ENCODE measurements around the gene RHOF. TPM values are rescaled to one million over a fixed set of nuclear protein-coding genes. Genes with fewer than 3 reads are reported as not detected.

The RHOF gene
- total RNA-seq, 2 donors from 2014 or later = 9.5 to 23.5 TPM

DNA sequence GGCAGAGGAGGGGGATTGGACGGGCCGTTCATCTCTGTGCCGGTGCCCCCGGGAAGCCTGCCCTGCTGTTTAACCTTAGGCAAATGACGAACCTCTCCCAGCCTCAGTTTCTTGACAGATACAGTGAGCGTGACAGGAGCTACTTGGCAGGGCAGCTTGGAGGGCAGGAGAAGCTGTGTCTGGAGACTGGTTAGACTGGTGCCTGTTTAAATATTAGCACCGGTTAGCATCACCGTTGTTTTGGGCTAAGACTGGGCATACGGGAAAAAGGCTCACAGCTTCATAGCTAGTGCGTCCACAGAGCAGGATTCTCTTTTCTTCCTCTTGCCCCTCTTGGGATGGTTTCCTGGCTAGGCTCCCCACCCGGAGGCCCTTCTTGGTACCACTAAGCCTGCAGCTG lies 38.7 kb downstream of the RHOF start:
- Histone ChIP-seq H3K27ac (peak overlapping the region; percentile 76 to 77), H3K4me1 (replicated peaks) (peaks cover 6% of the 10 kb centered on the region), H3K36me3 (no peaks in the 10 kb centered on the region), H3K4me3 (no peak overlapping the region), H3K27me3 (replicated peaks; ENCODE audit: insufficient read depth) (no peaks in the 10 kb centered on the region), H3K9me3 (no peaks in the 10 kb centered on the region)
- DNase-seq (ENCODE audit: low spot score) = peak; percentile 62
- intact Hi-C loops (cut with DNase I) = no loop called here
- 79% methylated on average over 11 of the region's 11 CpGs for WGBS
- TF ChIP-seq POLR2AphosphoS5 (IDR thresholded peaks at IDR 0.05) (peak; percentile 70), POLR2A (IDR thresholded peaks at IDR 0.05) (no peak)

DNA sequence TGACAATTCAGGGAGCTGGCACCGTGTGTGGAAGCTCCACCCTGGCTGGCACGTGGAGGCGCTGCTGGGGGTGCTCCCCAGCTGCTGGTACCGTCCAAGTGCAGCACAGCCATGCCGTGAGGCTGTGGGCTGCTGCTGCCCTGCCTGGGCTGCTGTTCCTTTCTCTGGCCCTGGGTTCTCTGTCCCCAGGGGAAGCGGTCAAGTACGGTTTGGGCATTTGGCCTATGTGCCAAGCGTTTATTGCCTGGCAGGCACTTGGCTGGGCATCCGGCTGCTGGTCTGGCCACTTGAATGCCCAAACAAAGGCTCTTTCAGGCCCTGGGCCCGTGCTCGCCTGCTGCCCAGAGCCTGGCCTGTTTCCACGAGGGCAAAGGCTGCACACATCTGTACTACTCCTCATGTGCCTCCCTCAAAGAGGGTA lies 39.6 kb downstream of the RHOF start:
- TF ChIP-seq POLR2A (IDR thresholded peaks at IDR 0.05) = no peak
- TF ChIP-seq POLR2AphosphoS5 (IDR thresholded peaks at IDR 0.05) = peak; percentile 52
- DNase-seq (ENCODE audit: low spot score) = peak; percentile 69
- intact Hi-C loops (cut with DNase I) = no loop called here
- H3K27ac ChIP-seq = peak overlapping the region; percentile 76 to 77
- no peak overlapping the region for H3K4me3 ChIP-seq
- H3K27me3 ChIP-seq (replicated peaks; ENCODE audit: insufficient read depth) = no peaks in the 10 kb centered on the region
- 38% methylated on average over 11 of the region's 12 CpGs for WGBS
- no peaks in the 10 kb centered on the region for H3K36me3 ChIP-seq
- peaks cover 6% of the 10 kb centered on the region for H3K4me1 ChIP-seq (replicated peaks)
- H3K9me3 ChIP-seq = no peaks in the 10 kb centered on the region

DNA sequence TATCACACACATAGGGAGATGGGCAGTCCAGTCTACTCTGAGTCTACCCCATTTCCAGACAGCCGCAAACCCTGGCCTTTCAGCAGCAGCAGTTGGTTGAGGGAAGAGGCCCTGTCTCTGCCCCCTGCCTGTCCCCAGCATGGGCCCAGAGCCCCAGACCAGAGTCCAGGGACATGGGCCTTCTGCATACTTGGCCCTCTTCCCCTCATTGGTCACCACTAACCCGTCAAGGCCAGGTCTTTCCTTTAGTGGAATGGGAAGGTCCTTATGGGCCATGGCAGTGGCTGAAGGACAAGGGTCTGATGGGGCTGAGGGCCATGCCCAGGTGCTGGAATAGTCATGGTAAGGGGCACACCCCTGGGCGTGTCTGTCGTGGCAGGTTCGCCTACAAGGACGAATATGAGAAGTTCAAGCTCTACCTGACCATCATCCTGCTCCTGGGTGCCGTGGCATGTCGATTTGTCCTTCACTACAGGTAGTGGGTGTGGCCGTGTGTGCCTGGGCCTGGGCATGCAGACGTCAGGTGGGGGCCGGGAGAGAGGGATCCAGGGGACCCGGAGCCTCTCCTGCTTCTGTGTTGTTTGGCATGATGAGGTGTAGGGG lies 41.6 kb downstream of the RHOF start:
- no peak overlapping the region for H3K27ac ChIP-seq
- H3K36me3 ChIP-seq = no peaks in the 10 kb centered on the region
- WGBS = 90% methylated on average over 12 of the region's 12 CpGs
- no peaks in the 10 kb centered on the region for H3K27me3 ChIP-seq (replicated peaks; ENCODE audit: insufficient read depth)
- H3K9me3 ChIP-seq = no peaks in the 10 kb centered on the region
- intact Hi-C loops (cut with DNase I) = no loop called here
- TF ChIP-seq, protein P1, sequence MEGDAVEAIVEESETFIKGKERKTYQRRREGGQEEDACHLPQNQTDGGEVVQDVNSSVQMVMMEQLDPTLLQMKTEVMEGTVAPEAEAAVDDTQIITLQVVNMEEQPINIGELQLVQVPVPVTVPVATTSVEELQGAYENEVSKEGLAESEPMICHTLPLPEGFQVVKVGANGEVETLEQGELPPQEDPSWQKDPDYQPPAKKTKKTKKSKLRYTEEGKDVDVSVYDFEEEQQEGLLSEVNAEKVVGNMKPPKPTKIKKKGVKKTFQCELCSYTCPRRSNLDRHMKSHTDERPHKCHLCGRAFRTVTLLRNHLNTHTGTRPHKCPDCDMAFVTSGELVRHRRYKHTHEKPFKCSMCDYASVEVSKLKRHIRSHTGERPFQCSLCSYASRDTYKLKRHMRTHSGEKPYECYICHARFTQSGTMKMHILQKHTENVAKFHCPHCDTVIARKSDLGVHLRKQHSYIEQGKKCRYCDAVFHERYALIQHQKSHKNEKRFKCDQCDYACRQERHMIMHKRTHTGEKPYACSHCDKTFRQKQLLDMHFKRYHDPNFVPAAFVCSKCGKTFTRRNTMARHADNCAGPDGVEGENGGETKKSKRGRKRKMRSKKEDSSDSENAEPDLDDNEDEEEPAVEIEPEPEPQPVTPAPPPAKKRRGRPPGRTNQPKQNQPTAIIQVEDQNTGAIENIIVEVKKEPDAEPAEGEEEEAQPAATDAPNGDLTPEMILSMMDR (IDR thresholded peaks at IDR 0.05) = no peak
- TF ChIP-seq POLR2AphosphoS5 (IDR thresholded peaks at IDR 0.05) (no peak), POLR2A (IDR thresholded peaks at IDR 0.05) (no peak)
- peaks cover 6% of the 10 kb centered on the region for H3K4me1 ChIP-seq (replicated peaks)
- DNase-seq (ENCODE audit: low spot score) = no peak
- H3K4me3 ChIP-seq = no peak overlapping the region

DNA sequence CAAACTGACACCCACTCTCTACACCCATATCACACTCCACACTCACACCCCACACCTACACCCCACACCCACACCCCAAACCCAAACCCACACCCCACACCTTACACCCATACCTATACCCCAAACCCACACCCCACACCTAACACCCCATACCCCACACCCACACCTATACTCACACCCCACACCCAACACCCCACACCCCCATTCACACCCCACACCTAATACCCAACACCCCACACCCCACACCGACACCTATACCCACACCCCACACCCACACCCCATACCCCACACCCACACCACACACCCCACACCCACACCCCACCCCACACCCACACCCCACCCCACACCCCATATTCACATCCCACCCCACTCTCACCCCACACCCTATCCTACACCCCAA lies 42.5 kb downstream of the RHOF start:
- no peak overlapping the region for H3K27ac ChIP-seq
- no peaks in the 10 kb centered on the region for H3K36me3 ChIP-seq
- TF ChIP-seq, protein P1 (IDR thresholded peaks at IDR 0.05) = no peak
- TF ChIP-seq POLR2A (IDR thresholded peaks at IDR 0.05) (no peak), POLR2AphosphoS5 (IDR thresholded peaks at IDR 0.05) (no peak)
- H3K4me1 ChIP-seq (replicated peaks) = peaks cover 6% of the 10 kb centered on the region
- intact Hi-C loops (cut with DNase I) = no loop called here
- no peaks in the 10 kb centered on the region for H3K27me3 ChIP-seq (replicated peaks; ENCODE audit: insufficient read depth)
- H3K4me3 ChIP-seq = no peak overlapping the region
- WGBS = 96% methylated on average over 1 of the region's 1 CpG
- H3K9me3 ChIP-seq = no peaks in the 10 kb centered on the region
- no peak for DNase-seq (ENCODE audit: low spot score)

DNA sequence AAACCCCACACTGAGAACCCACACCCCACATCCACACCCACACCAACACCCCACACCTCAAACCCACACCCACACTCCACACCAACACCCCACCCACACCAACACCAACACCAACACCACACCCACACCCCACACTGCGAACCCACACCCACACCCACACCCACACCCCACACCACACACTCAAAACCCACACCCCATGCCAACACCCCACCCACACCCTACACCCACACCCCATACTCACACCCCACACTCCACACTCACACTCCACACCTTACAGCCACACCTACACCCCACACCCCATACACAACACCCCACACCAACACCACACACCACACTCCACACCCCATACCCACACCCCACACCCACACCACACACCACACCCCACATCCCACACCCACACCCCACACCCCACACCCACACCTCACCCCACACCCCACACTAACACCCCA lies 43.0 kb downstream of the RHOF start:
- TF ChIP-seq POLR2AphosphoS5 (IDR thresholded peaks at IDR 0.05) (no peak), POLR2A (IDR thresholded peaks at IDR 0.05) (no peak)
- TF ChIP-seq, protein P1 (IDR thresholded peaks at IDR 0.05) = no peak
- Histone ChIP-seq H3K4me1 (replicated peaks) (peaks cover 6% of the 10 kb centered on the region), H3K36me3 (no peaks in the 10 kb centered on the region), H3K9me3 (no peaks in the 10 kb centered on the region), H3K4me3 (no peak overlapping the region), H3K27ac (no peak overlapping the region), H3K27me3 (replicated peaks; ENCODE audit: insufficient read depth) (no peaks in the 10 kb centered on the region)
- WGBS = 0% methylated on average over 1 of the region's 1 CpG
- intact Hi-C loops (cut with DNase I) = no loop called here
- no peak for DNase-seq (ENCODE audit: low spot score)

DNA sequence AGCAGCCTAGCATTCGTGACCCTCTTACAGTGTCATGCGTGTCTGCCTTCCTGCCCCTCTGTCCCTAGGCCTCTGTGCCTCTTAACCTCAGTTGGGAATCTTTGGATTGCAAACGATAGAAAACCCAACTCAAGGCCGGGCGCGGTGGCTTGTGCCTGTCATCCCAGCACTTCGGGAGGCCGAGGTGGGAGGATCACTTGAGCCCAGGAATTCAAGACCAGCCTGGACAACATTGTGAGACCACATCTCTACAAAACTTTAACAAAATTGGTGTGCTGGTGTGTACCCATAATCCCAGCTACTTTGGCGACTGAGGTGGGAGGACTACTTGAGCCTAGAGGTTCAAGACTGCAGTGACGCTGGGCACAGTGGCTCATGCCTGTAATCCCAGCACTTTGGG lies 44.2 kb downstream of the RHOF start:
- Histone ChIP-seq H3K27ac (no peak overlapping the region), H3K4me1 (replicated peaks) (peaks cover 3% of the 10 kb centered on the region), H3K27me3 (replicated peaks; ENCODE audit: insufficient read depth) (no peaks in the 10 kb centered on the region), H3K36me3 (no peaks in the 10 kb centered on the region), H3K4me3 (no peak overlapping the region), H3K9me3 (no peaks in the 10 kb centered on the region)
- DNase-seq (ENCODE audit: low spot score) = no peak
- TF ChIP-seq POLR2AphosphoS5 (IDR thresholded peaks at IDR 0.05) = no peak
- TF ChIP-seq POLR2A (IDR thresholded peaks at IDR 0.05) = no peak
- TF ChIP-seq, protein P1 (IDR thresholded peaks at IDR 0.05) = no peak
- 87% methylated on average over 10 of the region's 10 CpGs for WGBS
- intact Hi-C loops (cut with DNase I) = no loop called here

Measured in prostate gland (tissue), 2 donors.